Measurements from ENCODE around the gene TSPAN17.
A peak's percentile ranks its signal among the peaks of the same experiment; 100 is the strongest.

Gene TSPAN17

DNA sequence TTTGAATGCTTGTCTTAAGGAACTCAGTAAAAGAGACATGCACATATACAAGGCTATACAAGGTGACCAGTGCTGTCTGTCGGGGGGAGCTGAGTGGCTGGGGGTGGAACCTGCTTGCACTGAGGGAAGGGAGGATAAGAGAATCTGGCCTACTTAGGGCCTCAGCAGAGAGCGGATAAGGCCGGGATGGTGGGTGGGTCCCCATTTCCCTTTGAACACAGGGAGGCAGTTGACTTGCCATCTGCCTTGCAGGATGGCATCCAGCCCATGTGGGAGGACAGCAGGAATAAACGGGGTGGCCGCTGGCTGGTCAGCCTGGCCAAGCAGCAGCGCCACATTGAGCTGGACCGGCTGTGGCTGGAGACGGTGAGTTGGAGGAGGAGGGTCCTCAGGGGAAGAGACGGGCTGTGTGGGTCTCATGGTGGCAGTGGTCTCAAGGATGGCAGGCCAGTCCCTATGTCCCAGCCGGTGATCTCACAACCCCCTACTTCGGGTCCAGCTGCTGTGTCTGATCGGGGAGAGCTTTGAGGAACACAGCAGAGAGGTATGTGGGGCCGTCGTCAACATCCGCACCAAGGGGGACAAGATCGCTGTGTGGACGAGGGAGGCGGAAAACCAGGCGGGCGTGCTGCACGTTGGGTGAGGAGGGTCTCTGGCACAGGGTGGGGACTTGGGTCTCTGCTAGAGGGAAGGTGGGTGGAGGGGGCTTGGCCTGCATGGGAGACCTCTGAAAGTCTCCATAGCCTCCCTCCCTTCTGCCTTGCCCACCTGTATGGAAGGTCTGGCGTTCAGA is 2.2 kb upstream of the TSPAN17 start:
- Histone ChIP-seq H3K4me3 (ENCODE audit: low read depth, low read length, poor library complexity, severe bottlenecking) (no peak overlapping the region), H3K36me3 (ENCODE audit: insufficient read depth, low read length) (no peaks in the 10 kb centered on the region), H4K20me1 (ENCODE audit: insufficient read depth, low read length) (no peaks in the 10 kb centered on the region), H3K9me2 (ENCODE audit: low read depth, low read length) (no peaks in the 10 kb centered on the region), H3K27ac (ENCODE audit: low read depth, low read length, poor library complexity, severe bottlenecking) (no peak overlapping the region), H3F3A (ENCODE audit: insufficient read depth, low read length) (no peaks in the 10 kb centered on the region), H3K4me2 (ENCODE audit: low read length) (no peak overlapping the region), H3K27me3 (ENCODE audit: insufficient read depth, low read length) (peaks cover 4% of the 10 kb centered on the region; the same call in 1 of the 2 replicates), H3K9ac (ENCODE audit: low read length) (no peak overlapping the region), H3K79me2 (ENCODE audit: insufficient read depth, low read length) (no peaks in the 10 kb centered on the region), H3K9me3 (ENCODE audit: low read length) (no peaks in the 10 kb centered on the region), H2AFZ (ENCODE audit: low read length) (no peak overlapping the region), H3K4me1 (ENCODE audit: insufficient read depth, low read length, severe bottlenecking) (peaks cover 18% of the 10 kb centered on the region)
- TF ChIP-seq, protein P1, sequence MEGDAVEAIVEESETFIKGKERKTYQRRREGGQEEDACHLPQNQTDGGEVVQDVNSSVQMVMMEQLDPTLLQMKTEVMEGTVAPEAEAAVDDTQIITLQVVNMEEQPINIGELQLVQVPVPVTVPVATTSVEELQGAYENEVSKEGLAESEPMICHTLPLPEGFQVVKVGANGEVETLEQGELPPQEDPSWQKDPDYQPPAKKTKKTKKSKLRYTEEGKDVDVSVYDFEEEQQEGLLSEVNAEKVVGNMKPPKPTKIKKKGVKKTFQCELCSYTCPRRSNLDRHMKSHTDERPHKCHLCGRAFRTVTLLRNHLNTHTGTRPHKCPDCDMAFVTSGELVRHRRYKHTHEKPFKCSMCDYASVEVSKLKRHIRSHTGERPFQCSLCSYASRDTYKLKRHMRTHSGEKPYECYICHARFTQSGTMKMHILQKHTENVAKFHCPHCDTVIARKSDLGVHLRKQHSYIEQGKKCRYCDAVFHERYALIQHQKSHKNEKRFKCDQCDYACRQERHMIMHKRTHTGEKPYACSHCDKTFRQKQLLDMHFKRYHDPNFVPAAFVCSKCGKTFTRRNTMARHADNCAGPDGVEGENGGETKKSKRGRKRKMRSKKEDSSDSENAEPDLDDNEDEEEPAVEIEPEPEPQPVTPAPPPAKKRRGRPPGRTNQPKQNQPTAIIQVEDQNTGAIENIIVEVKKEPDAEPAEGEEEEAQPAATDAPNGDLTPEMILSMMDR (IDR thresholded peaks at IDR 0.05; ENCODE audit: low read length), result no peak
- no peak for TF ChIP-seq EZH2 (IDR thresholded peaks at IDR 0.05; ENCODE audit: borderline replicate concordance, low read length)

DNA sequence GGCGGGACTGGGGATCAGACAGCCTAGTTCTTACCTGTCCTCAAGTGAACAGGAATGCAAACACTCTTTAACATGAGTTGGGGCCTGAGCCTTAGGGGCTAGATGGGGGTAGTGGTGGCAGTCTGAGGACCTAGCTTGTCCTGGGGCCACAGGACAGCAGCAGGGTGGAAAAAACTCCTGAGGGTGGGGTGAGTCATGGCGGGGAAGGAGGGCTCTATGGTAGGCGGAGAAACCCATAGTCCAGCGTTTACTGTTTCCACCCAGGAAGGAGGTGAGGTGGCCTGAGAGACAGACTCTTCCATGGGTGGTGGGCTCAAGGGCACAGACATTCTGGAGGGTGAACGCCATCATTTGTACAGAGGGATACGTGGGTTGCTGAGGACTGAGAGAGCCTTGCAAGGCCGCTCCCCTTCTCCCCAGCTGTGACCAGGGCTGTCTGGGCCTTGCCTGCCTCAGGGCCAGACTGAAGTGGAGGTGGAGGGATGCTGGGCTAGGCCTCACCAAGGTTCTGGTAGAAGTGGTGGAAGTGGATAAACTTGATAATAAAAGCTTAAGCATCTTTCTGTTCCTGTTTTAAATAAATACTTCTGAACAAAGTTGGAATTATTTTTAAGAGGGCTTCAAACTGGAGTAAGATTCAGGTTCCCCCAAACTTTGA is 1.1 kb upstream of the TSPAN17 start:
- H3K27me3 ChIP-seq (ENCODE audit: insufficient read depth, low read length), result peaks cover 4% of the 10 kb centered on the region; the same call in 1 of the 2 replicates
- no peaks in the 10 kb centered on the region for H3F3A ChIP-seq (ENCODE audit: insufficient read depth, low read length)
- H3K9me3 ChIP-seq (ENCODE audit: low read length), result no peaks in the 10 kb centered on the region
- H3K27ac ChIP-seq (ENCODE audit: low read depth, low read length, poor library complexity, severe bottlenecking), result no peak overlapping the region
- no peaks in the 10 kb centered on the region for H3K79me2 ChIP-seq (ENCODE audit: insufficient read depth, low read length)
- peak overlapping the region; percentile 78 for H3K4me2 ChIP-seq (ENCODE audit: low read length)
- H4K20me1 ChIP-seq (ENCODE audit: insufficient read depth, low read length), result no peaks in the 10 kb centered on the region
- H3K9me2 ChIP-seq (ENCODE audit: low read depth, low read length), result no peaks in the 10 kb centered on the region
- peak overlapping the region; percentile 68 for H3K4me3 ChIP-seq (ENCODE audit: low read depth, low read length, poor library complexity, severe bottlenecking)
- TF ChIP-seq, protein P1 (IDR thresholded peaks at IDR 0.05; ENCODE audit: low read length), result no peak
- TF ChIP-seq EZH2 (IDR thresholded peaks at IDR 0.05; ENCODE audit: borderline replicate concordance, low read length), result no peak
- H3K9ac ChIP-seq (ENCODE audit: low read length), result peak overlapping the region; percentile 62
- H2AFZ ChIP-seq (ENCODE audit: low read length), result peak overlapping the region; percentile 50; the same call in 1 of the 2 replicates
- H3K36me3 ChIP-seq (ENCODE audit: insufficient read depth, low read length), result no peaks in the 10 kb centered on the region
- H3K4me1 ChIP-seq (ENCODE audit: insufficient read depth, low read length, severe bottlenecking), result peaks cover 18% of the 10 kb centered on the region

DNA sequence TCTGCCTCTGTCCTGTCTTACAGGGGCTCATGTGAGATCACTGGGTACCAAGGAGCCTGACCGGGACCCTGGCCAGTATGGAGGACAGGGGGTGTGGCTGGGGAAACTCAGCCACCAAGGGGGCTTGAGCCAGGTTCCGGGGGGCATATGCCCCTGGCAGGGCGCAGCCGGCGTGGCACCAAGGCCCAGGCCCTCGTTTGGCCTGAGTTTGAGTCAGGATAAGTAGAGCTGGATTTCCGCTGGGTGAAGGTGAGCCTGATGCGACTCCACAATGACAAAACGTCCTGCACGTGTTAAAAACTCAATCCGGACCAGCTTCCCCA is 616 bp upstream of the TSPAN17 start:
- peaks cover 18% of the 10 kb centered on the region for H3K4me1 ChIP-seq (ENCODE audit: insufficient read depth, low read length, severe bottlenecking)
- TF ChIP-seq, protein P1 (IDR thresholded peaks at IDR 0.05; ENCODE audit: low read length), result no peak
- no peak for TF ChIP-seq EZH2 (IDR thresholded peaks at IDR 0.05; ENCODE audit: borderline replicate concordance, low read length)
- peak overlapping the region; percentile 68 for H3K4me3 ChIP-seq (ENCODE audit: low read depth, low read length, poor library complexity, severe bottlenecking)
- peak overlapping the region; percentile 62 for H3K9ac ChIP-seq (ENCODE audit: low read length)
- no peaks in the 10 kb centered on the region for H3K79me2 ChIP-seq (ENCODE audit: insufficient read depth, low read length)
- no peaks in the 10 kb centered on the region for H3K9me3 ChIP-seq (ENCODE audit: low read length)
- H3K4me2 ChIP-seq (ENCODE audit: low read length), result peak overlapping the region; percentile 78
- H3K9me2 ChIP-seq (ENCODE audit: low read depth, low read length), result no peaks in the 10 kb centered on the region
- no peaks in the 10 kb centered on the region for H3K36me3 ChIP-seq (ENCODE audit: insufficient read depth, low read length)
- H3F3A ChIP-seq (ENCODE audit: insufficient read depth, low read length), result no peaks in the 10 kb centered on the region
- no peaks in the 10 kb centered on the region for H4K20me1 ChIP-seq (ENCODE audit: insufficient read depth, low read length)
- H2AFZ ChIP-seq (ENCODE audit: low read length), result peak overlapping the region; percentile 50; the same call in 1 of the 2 replicates
- peaks cover 4% of the 10 kb centered on the region; the same call in 1 of the 2 replicates for H3K27me3 ChIP-seq (ENCODE audit: insufficient read depth, low read length)
- H3K27ac ChIP-seq (ENCODE audit: low read depth, low read length, poor library complexity, severe bottlenecking), result no peak overlapping the region

Measured in OCI-LY1 (cell line).